ENCODE measurements around the gene WNK2. TPM values are rescaled to one million over a fixed set of nuclear protein-coding genes. Genes with fewer than 3 reads are reported as not detected.

Gene WNK2
- polyA plus RNA-seq, 2 of the 4 experiments (the other 2 are of a cell fraction) = 2.1 to 6.7 TPM

DNA sequence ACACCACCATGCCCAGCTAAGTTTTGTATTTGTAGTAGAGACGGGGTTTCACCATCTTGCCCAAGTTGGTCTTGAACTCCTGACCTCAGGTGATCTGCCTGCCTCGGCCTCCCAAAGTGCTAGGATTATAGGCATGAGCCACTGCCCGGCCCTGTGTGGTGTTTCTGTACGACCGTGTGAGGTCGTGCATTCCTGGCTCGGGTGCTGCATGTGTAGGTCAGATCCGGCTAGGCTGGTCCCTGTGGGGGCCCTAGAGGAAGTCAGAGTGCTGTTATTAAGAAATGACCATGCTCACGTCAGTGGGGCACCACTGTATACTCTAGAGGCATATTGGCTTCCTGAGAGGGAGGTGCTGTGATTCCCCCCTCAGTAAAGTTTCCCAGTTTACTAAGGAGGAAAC lies 13.7 kb downstream of the WNK2 start:
- DNase-seq (ENCODE audit: low read depth in 1 of 2, low spot score in 1 of 2) = no peak
- no peak for ATAC-seq
- H3K4me3 ChIP-seq = no peak overlapping the region
- WGBS (ENCODE audit: missing lambda C conversion rate) = 91% methylated on average over 8 of the region's 9 CpGs
- H3K4me2 ChIP-seq = no peak overlapping the region
- CTCF ChIA-PET = interaction anchor here (1.1 kb wide), 1 partner anchor 105 kb away, joined by 7 read pairs; no protein-coding TSS in a partner anchor
- no peaks in the 10 kb centered on the region for H3K9me3 ChIP-seq
- TF ChIP-seq HOXB5 (CRISPR knock-in tag; IDR thresholded peaks at IDR 0.05) (no peak), RCOR1 (IDR thresholded peaks at IDR 0.05; ENCODE audit: low read depth, low read length) (no peak)
- TF ChIP-seq, protein P1, sequence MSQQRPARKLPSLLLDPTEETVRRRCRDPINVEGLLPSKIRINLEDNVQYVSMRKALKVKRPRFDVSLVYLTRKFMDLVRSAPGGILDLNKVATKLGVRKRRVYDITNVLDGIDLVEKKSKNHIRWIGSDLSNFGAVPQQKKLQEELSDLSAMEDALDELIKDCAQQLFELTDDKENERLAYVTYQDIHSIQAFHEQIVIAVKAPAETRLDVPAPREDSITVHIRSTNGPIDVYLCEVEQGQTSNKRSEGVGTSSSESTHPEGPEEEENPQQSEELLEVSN (IDR thresholded peaks at IDR 0.05; ENCODE audit: borderline replicate concordance, low read depth) = no peak
- TF ChIP-seq, protein P2, sequence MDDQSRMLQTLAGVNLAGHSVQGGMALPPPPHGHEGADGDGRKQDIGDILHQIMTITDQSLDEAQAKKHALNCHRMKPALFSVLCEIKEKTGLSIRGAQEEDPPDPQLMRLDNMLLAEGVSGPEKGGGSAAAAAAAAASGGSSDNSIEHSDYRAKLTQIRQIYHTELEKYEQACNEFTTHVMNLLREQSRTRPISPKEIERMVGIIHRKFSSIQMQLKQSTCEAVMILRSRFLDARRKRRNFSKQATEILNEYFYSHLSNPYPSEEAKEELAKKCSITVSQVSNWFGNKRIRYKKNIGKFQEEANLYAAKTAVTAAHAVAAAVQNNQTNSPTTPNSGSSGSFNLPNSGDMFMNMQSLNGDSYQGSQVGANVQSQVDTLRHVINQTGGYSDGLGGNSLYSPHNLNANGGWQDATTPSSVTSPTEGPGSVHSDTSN (IDR thresholded peaks at IDR 0.05) = no peak
- no peak for FAIRE-seq
- POLR2A ChIA-PET = no interaction called here
- peak overlapping the region in 1 of 2 experiments; percentile 83; a peak in 1 of 6 replicates for H3K27ac ChIP-seq
- H3K4me1 ChIP-seq = peaks cover 21% of the 10 kb centered on the region

DNA sequence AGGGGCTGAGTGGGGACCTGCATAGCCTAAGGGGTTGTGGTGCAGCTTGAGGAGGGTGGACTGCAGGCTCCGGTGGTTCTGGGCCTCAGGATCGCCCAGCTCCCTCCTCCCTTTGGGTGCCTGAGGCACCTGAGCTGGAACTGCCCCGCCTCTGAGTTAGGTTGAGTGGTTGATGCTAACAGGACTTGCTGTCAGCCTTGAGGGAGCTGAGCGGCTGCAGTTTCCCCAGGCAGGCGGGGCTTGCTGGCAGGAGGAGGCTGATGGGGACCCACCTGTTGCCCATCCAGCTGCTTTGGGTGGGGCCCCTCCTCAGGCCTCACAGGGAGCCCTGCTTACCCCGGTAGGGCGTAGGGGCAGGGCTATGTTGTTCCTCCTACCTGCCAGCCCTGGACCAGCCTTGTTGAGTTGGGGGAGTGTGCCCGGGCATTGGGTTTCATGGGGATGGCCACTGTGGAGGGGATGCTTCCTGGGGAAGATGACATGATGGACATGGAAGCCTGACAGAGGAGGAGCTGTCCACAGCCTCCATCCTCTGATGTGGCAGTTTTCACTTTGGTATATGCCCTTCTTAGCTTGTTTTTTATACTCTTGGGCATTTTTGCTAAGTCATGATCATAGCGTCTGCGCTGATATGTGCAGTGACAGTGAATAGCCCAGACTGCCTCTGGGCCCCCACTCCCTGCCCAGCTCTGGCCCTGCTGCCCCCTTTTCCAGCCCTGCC lies 14.3 kb downstream of the WNK2 start:
- TF ChIP-seq NFE2L2 (conservative IDR thresholded peaks at IDR 0.05; ENCODE audit: low read length) = 0 out of 2 replicates have a peak, but pooled peaks have one; percentile 43
- TF ChIP-seq, protein P3, sequence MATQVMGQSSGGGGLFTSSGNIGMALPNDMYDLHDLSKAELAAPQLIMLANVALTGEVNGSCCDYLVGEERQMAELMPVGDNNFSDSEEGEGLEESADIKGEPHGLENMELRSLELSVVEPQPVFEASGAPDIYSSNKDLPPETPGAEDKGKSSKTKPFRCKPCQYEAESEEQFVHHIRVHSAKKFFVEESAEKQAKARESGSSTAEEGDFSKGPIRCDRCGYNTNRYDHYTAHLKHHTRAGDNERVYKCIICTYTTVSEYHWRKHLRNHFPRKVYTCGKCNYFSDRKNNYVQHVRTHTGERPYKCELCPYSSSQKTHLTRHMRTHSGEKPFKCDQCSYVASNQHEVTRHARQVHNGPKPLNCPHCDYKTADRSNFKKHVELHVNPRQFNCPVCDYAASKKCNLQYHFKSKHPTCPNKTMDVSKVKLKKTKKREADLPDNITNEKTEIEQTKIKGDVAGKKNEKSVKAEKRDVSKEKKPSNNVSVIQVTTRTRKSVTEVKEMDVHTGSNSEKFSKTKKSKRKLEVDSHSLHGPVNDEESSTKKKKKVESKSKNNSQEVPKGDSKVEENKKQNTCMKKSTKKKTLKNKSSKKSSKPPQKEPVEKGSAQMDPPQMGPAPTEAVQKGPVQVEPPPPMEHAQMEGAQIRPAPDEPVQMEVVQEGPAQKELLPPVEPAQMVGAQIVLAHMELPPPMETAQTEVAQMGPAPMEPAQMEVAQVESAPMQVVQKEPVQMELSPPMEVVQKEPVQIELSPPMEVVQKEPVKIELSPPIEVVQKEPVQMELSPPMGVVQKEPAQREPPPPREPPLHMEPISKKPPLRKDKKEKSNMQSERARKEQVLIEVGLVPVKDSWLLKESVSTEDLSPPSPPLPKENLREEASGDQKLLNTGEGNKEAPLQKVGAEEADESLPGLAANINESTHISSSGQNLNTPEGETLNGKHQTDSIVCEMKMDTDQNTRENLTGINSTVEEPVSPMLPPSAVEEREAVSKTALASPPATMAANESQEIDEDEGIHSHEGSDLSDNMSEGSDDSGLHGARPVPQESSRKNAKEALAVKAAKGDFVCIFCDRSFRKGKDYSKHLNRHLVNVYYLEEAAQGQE (IDR thresholded peaks at IDR 0.05) = no peak
- peak; percentile 40 for TF ChIP-seq MAFK (IDR thresholded peaks at IDR 0.05; ENCODE audit: partially characterized antibody)
- no peak for TF ChIP-seq NPAS2 (CRISPR knock-in tag; IDR thresholded peaks at IDR 0.05; ENCODE audit: borderline replicate concordance)
- TF ChIP-seq BHLHE40 (IDR thresholded peaks at IDR 0.05; ENCODE audit: low read depth, low read length) = no peak
- Histone ChIP-seq H3K4me2 (no peak overlapping the region), H3K4me3 (no peak overlapping the region), H3K27ac (peak overlapping the region; percentile 36 to 83; a peak in 3 of 6 replicates), H3K9me3 (no peaks in the 10 kb centered on the region), H3K4me1 (peaks cover 21% of the 10 kb centered on the region)
- DNase-seq (ENCODE audit: low read depth in 1 of 2, low spot score in 1 of 2) (no peak), FAIRE-seq (no peak), ATAC-seq (no peak)
- POLR2A ChIA-PET = interaction anchor here (0.5 kb wide), 1 partner anchor 97 kb away, joined by 3 read pairs; no protein-coding TSS in a partner anchor
- WGBS (ENCODE audit: missing lambda C conversion rate) = 92% methylated on average over 7 of the region's 10 CpGs
- CTCF ChIA-PET = interaction anchor here (1.1 to 1.2 kb wide), 2 partner anchors 104 to 114 kb away, joined by 3 to 7 read pairs; no protein-coding TSS in a partner anchor

DNA sequence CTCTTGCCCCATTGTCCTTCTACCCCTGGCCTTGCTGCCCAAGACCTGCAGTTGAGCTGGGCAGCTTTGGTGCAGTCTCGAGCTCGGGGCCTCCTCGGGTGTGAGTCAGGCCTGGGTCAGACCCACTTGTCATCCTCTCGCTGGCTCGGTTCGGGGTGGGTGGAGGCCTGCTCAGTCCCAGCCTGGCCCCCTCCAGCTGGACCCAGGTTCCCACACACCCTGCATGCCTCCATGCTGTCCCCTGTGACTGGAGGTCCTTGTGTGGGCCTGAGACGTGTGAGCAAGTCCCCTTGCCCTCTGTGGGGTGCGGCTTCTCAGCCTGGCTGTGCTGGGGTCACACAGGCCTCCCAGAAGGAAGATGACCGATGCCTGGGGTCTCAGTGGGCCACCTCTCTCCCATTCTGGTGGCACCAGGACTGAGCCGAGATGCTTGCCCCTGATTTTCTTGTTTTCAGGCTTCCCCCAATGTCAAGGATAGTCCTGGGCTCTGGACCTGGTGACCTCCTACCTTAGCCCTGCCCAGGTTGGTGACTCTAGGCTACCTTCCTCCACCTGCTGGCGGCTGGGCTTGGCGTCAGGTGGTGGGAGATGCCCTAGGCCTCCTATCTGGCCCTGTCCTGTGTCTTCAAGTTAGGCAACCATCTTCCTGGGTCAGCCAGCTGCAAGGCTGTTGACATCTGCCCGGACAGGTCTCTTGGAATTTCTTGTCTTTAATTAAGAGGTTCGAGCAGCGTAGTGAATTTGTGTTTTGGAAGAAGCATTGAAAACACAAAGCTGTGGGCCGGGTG lies 15.1 kb downstream of the WNK2 start:
- peaks cover 21% of the 10 kb centered on the region for H3K4me1 ChIP-seq
- FAIRE-seq = no peak
- ATAC-seq = no peak
- no peaks in the 10 kb centered on the region for H3K9me3 ChIP-seq
- TF ChIP-seq TP53 (CRISPR knock-in tag; IDR thresholded peaks at IDR 0.05) (no peak), HOXA7 (CRISPR knock-in tag; IDR thresholded peaks at IDR 0.05) (no peak), FOSL2 (IDR thresholded peaks at IDR 0.05) (no peak), FOSL2 (CRISPR knock-in tag; IDR thresholded peaks at IDR 0.05) (no peak), NFE2L2 (conservative IDR thresholded peaks at IDR 0.05; ENCODE audit: low read length) (no peak), HOXB13 (CRISPR knock-in tag; IDR thresholded peaks at IDR 0.05; ENCODE audit: low read depth) (no peak), EP300 (IDR thresholded peaks at IDR 0.05) (no peak), ZNF302 (CRISPR knock-in tag; IDR thresholded peaks at IDR 0.05) (no peak), CEBPB (IDR thresholded peaks at IDR 0.05) (no peak), TFCP2L1 (CRISPR knock-in tag; IDR thresholded peaks at IDR 0.05) (no peak), HDAC2 (IDR thresholded peaks at IDR 0.05) (no peak)
- TF ChIP-seq, protein P4, sequence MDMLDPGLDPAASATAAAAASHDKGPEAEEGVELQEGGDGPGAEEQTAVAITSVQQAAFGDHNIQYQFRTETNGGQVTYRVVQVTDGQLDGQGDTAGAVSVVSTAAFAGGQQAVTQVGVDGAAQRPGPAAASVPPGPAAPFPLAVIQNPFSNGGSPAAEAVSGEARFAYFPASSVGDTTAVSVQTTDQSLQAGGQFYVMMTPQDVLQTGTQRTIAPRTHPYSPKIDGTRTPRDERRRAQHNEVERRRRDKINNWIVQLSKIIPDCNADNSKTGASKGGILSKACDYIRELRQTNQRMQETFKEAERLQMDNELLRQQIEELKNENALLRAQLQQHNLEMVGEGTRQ (IDR thresholded peaks at IDR 0.05) = no peak
- TF ChIP-seq, protein P5, sequence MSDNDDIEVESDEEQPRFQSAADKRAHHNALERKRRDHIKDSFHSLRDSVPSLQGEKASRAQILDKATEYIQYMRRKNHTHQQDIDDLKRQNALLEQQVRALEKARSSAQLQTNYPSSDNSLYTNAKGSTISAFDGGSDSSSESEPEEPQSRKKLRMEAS (IDR thresholded peaks at IDR 0.05) = no peak
- H3K4me2 ChIP-seq = no peak overlapping the region
- WGBS (ENCODE audit: missing lambda C conversion rate) = 94% methylated on average over 14 of the region's 16 CpGs
- no peak overlapping the region for H3K4me3 ChIP-seq
- DNase-seq (ENCODE audit: low read depth in 1 of 2, low spot score in 1 of 2) = no peak
- CTCF ChIA-PET = interaction anchor here (1.2 kb wide), 1 partner anchor 113 kb away, joined by 3 read pairs; no protein-coding TSS in a partner anchor
- POLR2A ChIA-PET = no interaction called here
- peak overlapping the region; percentile 36 to 83; a peak in 3 of 6 replicates for H3K27ac ChIP-seq
